ENCODE data around the gene EPDR1.

The EPDR1 gene

DNA sequence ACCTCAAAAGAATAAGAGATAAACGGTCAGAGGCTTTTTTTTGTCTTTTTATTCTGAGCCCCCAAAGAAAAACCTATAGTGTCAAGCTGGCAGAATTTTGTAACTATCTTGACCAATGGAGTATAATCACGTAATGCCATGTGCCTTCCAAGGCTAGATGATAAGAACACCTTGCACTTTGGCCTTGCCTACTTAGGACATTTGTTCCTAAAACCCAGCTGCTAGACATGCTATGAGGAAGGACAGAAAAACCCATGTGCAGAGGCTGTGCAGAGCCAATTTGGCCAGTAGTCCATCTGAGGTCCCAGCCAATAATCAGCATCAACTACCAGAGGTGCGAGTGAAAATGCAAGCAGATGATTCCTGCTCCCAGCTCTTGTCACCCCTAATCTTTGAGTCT, 69.9 kb downstream of the EPDR1 start:
- Mint-ChIP-seq H3K27me3 (peaks cover 43% of the 10 kb centered on the region), H3K9me3 (no peaks in the 10 kb centered on the region), H3K27ac (ENCODE audit: low read depth) (no peak overlapping the region), H3K4me3 (no peak overlapping the region), H3K4me1 (no peaks in the 10 kb centered on the region), H3K36me3 (ENCODE audit: insufficient read depth) (no peaks in the 10 kb centered on the region)
- ATAC-seq (replicated peaks; ENCODE audit: extremely low read depth, poor library complexity, severe bottlenecking): no peak
- DNase-seq (ENCODE audit: low spot score in 2 of 2): no peak

GRCh38 chr7:37993060-37993501, 72.6 kb downstream of the EPDR1 start:
- no peak overlapping the region for H3K4me3 Mint-ChIP-seq
- H3K27ac Mint-ChIP-seq (ENCODE audit: low read depth): no peak overlapping the region
- no peak for DNase-seq (ENCODE audit: low spot score in 2 of 2)
- H3K9me3 Mint-ChIP-seq: no peaks in the 10 kb centered on the region
- no peak for ATAC-seq (replicated peaks; ENCODE audit: extremely low read depth, poor library complexity, severe bottlenecking)
- no peaks in the 10 kb centered on the region for H3K36me3 Mint-ChIP-seq (ENCODE audit: insufficient read depth)
- peaks cover 37% of the 10 kb centered on the region for H3K27me3 Mint-ChIP-seq
- H3K4me1 Mint-ChIP-seq: no peaks in the 10 kb centered on the region

DNA sequence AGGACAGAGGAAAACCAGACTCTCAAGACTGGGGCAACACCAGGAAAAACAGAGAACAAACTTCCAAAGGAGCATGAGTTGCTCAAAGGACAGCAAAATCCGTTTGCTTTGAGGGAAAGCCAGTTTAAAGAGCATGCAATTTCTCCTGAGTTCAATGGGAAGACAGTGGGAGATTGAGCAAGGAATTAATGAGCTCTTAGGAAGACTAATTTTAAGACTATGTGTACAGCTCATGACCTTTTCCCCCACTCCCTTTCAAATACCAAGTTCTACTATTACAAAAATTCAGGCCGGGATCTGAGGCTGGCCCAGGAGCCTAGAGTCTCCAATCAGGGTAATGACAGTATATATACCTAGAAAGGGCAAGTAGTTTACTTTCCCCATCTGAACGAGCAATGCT, 79.2 kb downstream of the EPDR1 start:
- Mint-ChIP-seq H3K9me3 (no peaks in the 10 kb centered on the region), H3K27me3 (peaks cover 57% of the 10 kb centered on the region), H3K4me3 (no peak overlapping the region), H3K27ac (ENCODE audit: low read depth) (no peak overlapping the region), H3K36me3 (ENCODE audit: insufficient read depth) (no peaks in the 10 kb centered on the region), H3K4me1 (no peaks in the 10 kb centered on the region)
- no peak for ATAC-seq (replicated peaks; ENCODE audit: extremely low read depth, poor library complexity, severe bottlenecking)
- DNase-seq (ENCODE audit: low spot score in 2 of 2): no peak

GRCh38 chr7:38000272-38000671, 79.8 kb downstream of the EPDR1 start:
- DNase-seq (ENCODE audit: low spot score in 2 of 2) (no peak), ATAC-seq (replicated peaks; ENCODE audit: extremely low read depth, poor library complexity, severe bottlenecking) (no peak)
- Mint-ChIP-seq H3K4me3 (no peak overlapping the region), H3K27ac (ENCODE audit: low read depth) (no peak overlapping the region), H3K36me3 (ENCODE audit: insufficient read depth) (no peaks in the 10 kb centered on the region), H3K27me3 (peaks cover 57% of the 10 kb centered on the region), H3K4me1 (no peaks in the 10 kb centered on the region), H3K9me3 (no peaks in the 10 kb centered on the region)
